Measurements from ENCODE around the gene TSSK6.

DNA sequence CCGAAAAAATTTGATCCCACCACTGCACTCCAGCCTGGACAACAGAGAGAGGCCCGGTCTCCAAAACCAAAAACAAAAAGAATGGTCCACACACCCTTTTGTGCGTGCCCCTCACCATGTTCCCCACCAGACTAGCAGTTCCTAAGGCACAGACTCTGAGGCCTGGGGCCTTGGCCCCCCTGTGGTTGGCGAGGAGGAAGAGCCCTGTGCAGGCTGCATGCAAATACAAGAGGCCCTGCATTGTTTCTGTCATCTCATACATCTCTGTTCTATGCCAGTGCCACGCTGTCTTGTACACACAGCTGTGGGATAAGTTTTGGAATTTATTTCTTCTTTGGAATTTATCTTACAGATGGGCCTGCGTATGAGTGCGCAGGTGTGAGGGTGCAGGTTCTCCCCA lies 8.7 kb upstream of the TSSK6 start:
- TF ChIP-seq ZNF274 (IDR thresholded peaks at IDR 0.05; ENCODE audit: low read depth, low read length) (no peak), SUZ12 (IDR thresholded peaks at IDR 0.05; ENCODE audit: extremely low read depth, insufficient read depth, insufficient read length) (no peak)
